Pancreas (tissue), 10 donors: ENCODE data around the gene PSTPIP2. TPM values are rescaled to one million over a fixed set of nuclear protein-coding genes. Genes with fewer than 3 reads are reported as not detected.

Experiments
- ATAC-seq, 4 donors: fragments of 200-7000 bp; cut with Tn5 transposase; one replicate each; pipeline versions ENCODE4 v1.8.0 to v1.9.1; 2020; ENCODE audit warnings: mild to moderate bottlenecking in 4 of 4, moderate library complexity in 4 of 4
- DNase-seq, 6 donors: peaks; one replicate each; pipeline ENCODE4 v3.0.0-alpha.2; 2020
- FAIRE-seq: peaks from 2 replicates; lab custom pipeline; 2012; peaks lifted over from hg19 to GRCh38; lab: Jason Lieb, UNC
- H3K27ac ChIP-seq, 4 donors: fragments of 200-600 bp; sonication (generic); 1 replicate in 3 of 4; 2 replicates in 1 of 4; pipeline versions ENCODE4 v1.5.0 to v1.8.0; 2020
- H3K27me3 ChIP-seq, 4 donors: fragments of 200-600 bp; one replicate each; pipeline ENCODE4 v1.8.0; 2021
- H3K36me3 ChIP-seq, 3 donors: fragments of 200-600 bp; sonication (generic) in 1 of 3; one replicate each; pipeline versions ENCODE4 v1.5.0 to v1.8.0; 2020 to 2021
- H3K4me1 ChIP-seq, 3 donors: fragments of 200-600 bp; one replicate each; pipeline ENCODE4 v1.8.0; 2021
- H3K4me3 ChIP-seq, 4 donors: fragments of 200-600 bp; sonication (generic) in 2 of 4; one replicate each; pipeline versions ENCODE4 v1.5.0 to v1.8.0; 2020 to 2021
- H3K9me3 ChIP-seq, 4 donors: fragments of 200-600 bp; one replicate each; pipeline ENCODE4 v1.8.0; 2021
- WGBS, 2 donors: extraction: QIAGEN DNeasy Blood & Tissue Kit; methylation state at CpG; one replicate each; pipeline ENCODE4 v1.1.7; 2013; 5-methylcytosine and 5-hydroxymethylcytosine counted together
- intact Hi-C, 3 donors: fragments of 100-400 bp; cut with DNase I; formaldehyde crosslinking; loops; one replicate each; pipeline versions ENCODE4 v1.11.1 to v1.14.2; 2022
- polyA plus RNA-seq, 2 donors: library from polyadenylated mRNA; stranded (reverse); fragments of 200-250 nt; gene quantifications; one replicate each; pipeline ENCODE4 v1.2.3, GENCODE V29; 2013
- total RNA-seq, 6 donors: library from RNA; stranded (reverse); fragmentation: NEBNext Ultra II Directional in 4 of 6; extraction: Animal tissue kit (Norgen Biotek cat#: 25700) in 4 of 6; gene quantifications; one replicate each; pipeline versions ENCODE4 v1.2.1 to v1.2.4, GENCODE V29; 2021 to 2023
- TF ChIP-seq, protein P1 (sequence below), 4 donors: fragments of 200-600 bp; sonication (generic) in 3 of 4; IDR thresholded peaks; one replicate each; pipeline versions ENCODE4 v1.5.0 to v1.8.0; 2021; ENCODE audit warnings: antibody characterized with exemption in 4 of 4
- donor health status: healthy with polysubstance abuse.
- donor health status: DM: no; HTN: no; CAD: no; lungs with moderate emphysema.
- donor health status: DM: no; HTN: no; CAD: no.
- donor health status: control.
- donor health status: control.
- donor health status: Bipolar disorder and iron deficiency.
- donor health status: DM: yes; HTN: yes; CAD: no.
- donor health status: DM: no; HTN: no; CAD: no.
- donor health status: DM: no; HTN: no; CAD: no.
- donor health status: DM: yes; HTN: yes; CAD: no.

Gene PSTPIP2
- total and polyA plus RNA-seq, 8 donors: 2.0 to 8.5 (median 2.4) TPM

DNA sequence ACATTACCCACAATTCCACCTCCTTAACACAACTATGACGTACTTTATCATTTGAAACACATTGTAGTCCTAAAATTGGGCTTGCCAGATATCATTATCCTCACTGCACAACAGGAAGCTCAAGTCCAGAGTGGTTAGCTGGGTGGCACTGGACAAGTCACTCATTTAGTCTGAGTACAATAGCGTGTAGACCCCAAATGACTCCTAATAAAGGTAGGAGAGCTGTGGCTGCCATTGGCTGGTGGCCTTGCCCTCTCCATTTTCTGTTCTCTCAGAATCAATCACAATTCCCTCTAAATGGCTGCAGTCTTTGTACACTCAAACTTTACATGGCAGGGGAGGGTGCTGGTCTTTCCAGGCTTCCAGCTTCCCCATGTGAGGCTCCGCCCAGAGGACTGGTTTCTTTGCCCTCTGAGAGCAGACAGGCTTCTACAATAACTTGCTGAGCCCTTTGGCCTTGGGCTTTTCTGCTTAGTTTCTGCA is 11.7 kb downstream of the PSTPIP2 start:
- no peaks in the 10 kb centered on the region for H3K9me3 ChIP-seq
- no peaks in the 10 kb centered on the region for H3K4me1 ChIP-seq
- DNase-seq: no peak
- TF ChIP-seq, protein P1, sequence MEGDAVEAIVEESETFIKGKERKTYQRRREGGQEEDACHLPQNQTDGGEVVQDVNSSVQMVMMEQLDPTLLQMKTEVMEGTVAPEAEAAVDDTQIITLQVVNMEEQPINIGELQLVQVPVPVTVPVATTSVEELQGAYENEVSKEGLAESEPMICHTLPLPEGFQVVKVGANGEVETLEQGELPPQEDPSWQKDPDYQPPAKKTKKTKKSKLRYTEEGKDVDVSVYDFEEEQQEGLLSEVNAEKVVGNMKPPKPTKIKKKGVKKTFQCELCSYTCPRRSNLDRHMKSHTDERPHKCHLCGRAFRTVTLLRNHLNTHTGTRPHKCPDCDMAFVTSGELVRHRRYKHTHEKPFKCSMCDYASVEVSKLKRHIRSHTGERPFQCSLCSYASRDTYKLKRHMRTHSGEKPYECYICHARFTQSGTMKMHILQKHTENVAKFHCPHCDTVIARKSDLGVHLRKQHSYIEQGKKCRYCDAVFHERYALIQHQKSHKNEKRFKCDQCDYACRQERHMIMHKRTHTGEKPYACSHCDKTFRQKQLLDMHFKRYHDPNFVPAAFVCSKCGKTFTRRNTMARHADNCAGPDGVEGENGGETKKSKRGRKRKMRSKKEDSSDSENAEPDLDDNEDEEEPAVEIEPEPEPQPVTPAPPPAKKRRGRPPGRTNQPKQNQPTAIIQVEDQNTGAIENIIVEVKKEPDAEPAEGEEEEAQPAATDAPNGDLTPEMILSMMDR (IDR thresholded peaks at IDR 0.05): no peak
- H3K4me3 ChIP-seq: no peak overlapping the region
- ATAC-seq: no peak
- no peaks in the 10 kb centered on the region for H3K27me3 ChIP-seq
- FAIRE-seq: no peak
- H3K36me3 ChIP-seq: no peaks in the 10 kb centered on the region
- 89 to 95% methylated on average over 3 of the region's 3 CpGs for WGBS, 2 donors
- H3K27ac ChIP-seq: no peak overlapping the region
- intact Hi-C loops: no loop called here

DNA sequence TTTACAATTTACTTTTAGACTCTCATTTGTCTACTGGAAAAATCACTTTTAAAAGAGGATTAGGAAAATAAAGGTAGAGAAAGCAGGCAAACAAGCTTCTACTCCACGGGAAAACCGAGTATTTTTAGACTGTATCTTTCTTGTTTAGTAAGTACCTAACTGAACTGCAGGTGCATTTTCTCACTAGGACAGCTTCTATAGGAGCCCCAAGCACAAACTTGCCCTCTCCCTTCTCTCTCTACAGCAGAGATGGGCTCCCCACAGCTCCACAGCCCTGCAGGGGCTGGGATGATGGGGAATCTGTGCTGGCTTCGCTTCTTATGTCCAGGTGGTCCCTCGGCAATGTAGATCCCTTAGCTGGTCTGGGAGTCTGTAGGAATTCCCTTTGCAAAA is 16.2 kb downstream of the PSTPIP2 start:
- H3K4me1 ChIP-seq: peaks cover 3 to 12% (median 8%) of the 10 kb centered on the region in 3 donors
- no peak overlapping the region for H3K27ac ChIP-seq
- intact Hi-C loops: no loop called here
- no peak for ATAC-seq
- WGBS, 2 donors: 65 to 67% methylated on average over 4 of the region's 4 CpGs
- no peaks in the 10 kb centered on the region for H3K36me3 ChIP-seq
- H3K9me3 ChIP-seq: no peaks in the 10 kb centered on the region
- no peaks in the 10 kb centered on the region for H3K27me3 ChIP-seq
- TF ChIP-seq, protein P1 (IDR thresholded peaks at IDR 0.05): no peak
- H3K4me3 ChIP-seq: no peak overlapping the region
- FAIRE-seq: no peak
- no peak for DNase-seq

DNA sequence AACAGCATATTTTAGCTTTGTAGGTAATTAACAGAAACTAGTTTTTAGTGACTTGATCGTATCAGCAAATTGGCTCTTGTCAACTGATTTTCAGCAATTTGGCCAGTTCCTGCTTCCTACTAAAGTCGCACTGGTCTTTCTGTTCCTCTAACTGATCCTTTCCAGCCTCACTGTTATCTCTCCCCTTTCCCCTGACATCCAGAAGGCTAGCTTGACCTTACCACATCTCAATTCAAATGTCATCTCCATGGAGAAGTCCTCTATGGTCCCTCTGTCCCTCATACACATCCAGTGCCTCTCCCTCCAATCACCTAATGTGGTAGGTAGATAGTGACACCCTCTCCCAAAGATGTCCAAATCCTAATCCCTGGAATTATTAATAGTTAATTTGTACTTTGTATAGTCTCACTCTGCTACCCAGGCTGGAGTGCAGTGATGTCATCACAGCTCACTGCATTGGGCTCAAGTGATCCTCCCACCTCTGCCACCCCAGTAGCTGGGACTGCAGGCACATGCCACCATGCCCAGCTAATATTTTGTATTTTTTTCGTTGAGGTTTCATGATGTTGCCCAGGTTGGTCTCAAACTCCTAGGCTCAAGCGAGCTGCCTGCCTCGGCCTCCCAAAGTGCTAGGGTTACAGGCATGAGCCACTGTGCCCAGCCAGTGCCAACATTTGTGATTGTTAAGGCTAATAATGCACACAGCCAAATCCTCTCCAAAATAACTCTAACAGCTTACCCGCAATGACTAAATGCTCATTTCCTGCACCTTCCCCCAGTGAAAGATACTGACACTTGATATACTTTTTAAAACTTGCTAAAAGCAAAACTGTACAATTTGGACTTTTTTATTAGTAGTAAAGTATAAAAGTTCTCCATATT is 16.9 kb downstream of the PSTPIP2 start:
- 78 to 83% methylated on average over 6 of the region's 6 CpGs for WGBS, 2 donors
- Histone ChIP-seq H3K4me3 (no peak overlapping the region), H3K4me1 (peaks cover 3 to 12% (median 8%) of the 10 kb centered on the region in 3 donors), H3K27ac (no peak overlapping the region), H3K9me3 (no peaks in the 10 kb centered on the region), H3K27me3 (no peaks in the 10 kb centered on the region), H3K36me3 (no peaks in the 10 kb centered on the region)
- FAIRE-seq: no peak
- TF ChIP-seq, protein P1 (IDR thresholded peaks at IDR 0.05): no peak
- intact Hi-C loops: no loop called here
- no peak for ATAC-seq
- DNase-seq: no peak

DNA sequence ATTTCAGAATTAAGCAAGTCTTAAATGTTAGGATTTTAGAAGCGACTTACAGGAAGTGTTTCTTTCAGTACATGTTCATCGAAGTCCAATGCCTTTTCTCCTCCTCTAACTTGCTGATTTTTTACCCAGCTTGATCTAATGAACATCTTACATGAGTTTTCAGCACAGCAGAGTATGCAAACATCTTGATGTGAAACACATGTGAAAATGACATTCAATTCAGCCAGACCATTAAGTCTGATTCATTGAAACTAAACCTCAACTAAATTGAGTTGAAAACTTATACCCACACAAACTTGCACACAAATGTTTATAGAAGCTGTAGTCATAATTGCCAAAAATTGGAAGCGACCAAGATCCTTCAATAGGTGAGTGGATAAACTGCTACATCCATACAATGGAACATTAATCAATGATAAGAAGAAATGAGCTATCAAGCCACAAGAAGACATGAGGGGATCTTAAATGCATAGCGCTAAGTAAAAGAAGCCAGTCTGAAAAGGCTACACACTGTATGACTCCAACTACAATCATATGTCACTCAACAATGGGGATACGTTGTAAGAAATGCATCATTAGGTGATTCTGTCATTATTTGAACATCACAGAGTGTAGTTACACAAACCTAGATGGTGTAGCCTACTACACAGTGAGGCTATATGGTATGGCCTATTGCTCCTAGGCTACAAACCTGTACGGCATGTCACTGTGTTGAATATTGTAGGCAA is 18.5 kb downstream of the PSTPIP2 start:
- intact Hi-C loops: no loop called here
- H3K27me3 ChIP-seq: no peaks in the 10 kb centered on the region
- peaks cover 3 to 12% (median 8%) of the 10 kb centered on the region in 3 donors for H3K4me1 ChIP-seq
- FAIRE-seq (no peak), DNase-seq (no peak), ATAC-seq (no peak)
- TF ChIP-seq, protein P1 (IDR thresholded peaks at IDR 0.05): no peak
- no peaks in the 10 kb centered on the region for H3K36me3 ChIP-seq
- 91 to 94% methylated on average over 6 of the region's 6 CpGs for WGBS, 2 donors
- H3K27ac ChIP-seq: no peak overlapping the region
- H3K9me3 ChIP-seq: no peaks in the 10 kb centered on the region
- H3K4me3 ChIP-seq: no peak overlapping the region
